ENCODE measurements around the gene ACP2. TPM values are rescaled to one million over a fixed set of nuclear protein-coding genes. Genes with fewer than 3 reads are reported as not detected.
A peak's percentile ranks its signal among the peaks of the same experiment; 100 is the strongest.

Gene ACP2
- total RNA-seq, 1 donor from 2014 or later: 33.8 TPM

- Mint-ChIP-seq H3K36me3 (ENCODE audit: low read depth) (peaks cover 33% of the 10 kb centered on the region), H3K9me3 (no peaks in the 10 kb centered on the region), H3K4me3 (no peak overlapping the region), H3K27me3 (ENCODE audit: insufficient read depth) (no peaks in the 10 kb centered on the region), H3K4me1 (ENCODE audit: low read depth) (peaks cover 26% of the 10 kb centered on the region), H3K27ac (no peak overlapping the region)
- intact Hi-C loops (cut with micrococcal nuclease): loop anchor here (5.0 kb wide), 1 partner anchor 572 kb away; the partner anchor contains the start of genes ARHGAP1 and ZNF408
- DNase-seq (ENCODE audit: low spot score): no peak
Observed at GRCh38 chr11:47274495-47275235, 26.1 kb upstream of the ACP2 start.

DNA sequence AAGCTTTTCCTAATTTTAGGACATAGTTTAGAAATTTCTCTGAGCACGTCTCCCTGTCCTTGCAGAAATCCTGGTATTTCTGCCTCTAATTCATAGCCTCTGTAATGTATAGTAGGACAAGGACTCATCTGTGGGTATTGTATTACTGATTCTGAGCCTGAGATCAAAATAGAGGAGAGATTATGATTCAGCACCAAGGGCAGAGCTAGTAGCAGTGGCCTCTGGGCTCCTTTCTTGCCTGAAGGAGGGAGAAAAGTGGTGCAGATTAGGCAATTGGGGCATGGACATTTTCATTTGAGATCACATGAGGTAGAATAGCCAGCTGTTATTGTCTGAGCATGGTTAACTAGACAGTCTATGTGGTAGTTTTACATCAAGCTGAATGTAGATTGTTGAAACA lies 24.1 kb upstream of the ACP2 start:
- no peak for DNase-seq (ENCODE audit: low spot score)
- Mint-ChIP-seq H3K27ac (peak overlapping the region; percentile 54), H3K4me1 (ENCODE audit: low read depth) (peaks cover 42% of the 10 kb centered on the region), H3K27me3 (ENCODE audit: insufficient read depth) (no peaks in the 10 kb centered on the region), H3K9me3 (no peaks in the 10 kb centered on the region), H3K36me3 (ENCODE audit: low read depth) (peaks cover 24% of the 10 kb centered on the region), H3K4me3 (no peak overlapping the region)
- intact Hi-C loops (cut with micrococcal nuclease): loop anchor here (5.0 kb wide), 1 partner anchor 570 kb away; the partner anchor contains the start of genes ARHGAP1 and ZNF408

DNA sequence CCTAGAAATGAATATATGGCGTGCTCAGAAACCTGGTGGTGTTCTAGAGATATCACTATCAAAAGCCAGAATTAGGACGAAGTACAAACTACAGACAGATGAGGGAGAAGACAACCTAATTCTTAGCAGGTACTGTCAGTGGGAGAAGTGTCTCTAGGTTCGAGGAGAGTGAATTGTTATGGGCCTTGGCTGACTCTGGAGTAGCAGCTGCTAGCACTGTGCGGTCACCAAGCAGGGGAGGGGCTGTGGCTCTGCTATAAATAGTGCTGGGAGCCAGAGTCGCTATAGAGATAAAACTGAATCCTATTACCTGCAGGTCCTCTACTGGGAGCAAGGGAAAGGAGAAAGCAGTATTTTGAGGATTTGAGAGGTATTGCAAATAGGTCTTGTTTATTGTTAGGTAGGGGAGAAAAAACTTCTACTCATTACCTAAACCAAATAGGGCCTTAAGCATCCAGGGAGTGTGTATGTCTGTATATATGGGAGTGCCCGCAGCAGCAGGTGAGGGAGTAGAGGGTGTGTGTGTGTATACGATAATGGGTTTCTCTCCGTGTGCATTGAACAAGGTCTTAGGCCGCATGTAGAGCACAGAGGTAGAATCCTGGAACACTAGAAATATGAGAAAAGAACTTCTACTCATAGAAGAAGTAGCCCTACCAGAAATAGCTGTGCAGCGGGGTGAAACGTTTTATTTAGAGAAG lies 23.5 kb upstream of the ACP2 start:
- Mint-ChIP-seq H3K4me1 (ENCODE audit: low read depth) (peaks cover 43% of the 10 kb centered on the region), H3K27me3 (ENCODE audit: insufficient read depth) (no peaks in the 10 kb centered on the region), H3K4me3 (peak overlapping the region; percentile 87), H3K27ac (no peak overlapping the region), H3K36me3 (ENCODE audit: low read depth) (peaks cover 24% of the 10 kb centered on the region), H3K9me3 (no peaks in the 10 kb centered on the region)
- DNase-seq (ENCODE audit: low spot score): no peak
- intact Hi-C loops (cut with micrococcal nuclease): loop anchor here (1.0 to 5.0 kb wide), 3 partner anchors 31 to 570 kb away; partner anchors contain the start of genes ARHGAP1, MTCH2 and ZNF408

- peaks cover 17% of the 10 kb centered on the region for H3K36me3 Mint-ChIP-seq (ENCODE audit: low read depth)
- intact Hi-C loops (cut with micrococcal nuclease): loop anchor here (1.0 to 5.0 kb wide), 3 partner anchors 31 to 569 kb away; partner anchors contain the start of genes ARHGAP1, MTCH2 and ZNF408
- H3K27me3 Mint-ChIP-seq (ENCODE audit: insufficient read depth): no peaks in the 10 kb centered on the region
- H3K4me3 Mint-ChIP-seq: peak overlapping the region; percentile 87
- no peak for DNase-seq (ENCODE audit: low spot score)
- peaks cover 43% of the 10 kb centered on the region for H3K4me1 Mint-ChIP-seq (ENCODE audit: low read depth)
- H3K9me3 Mint-ChIP-seq: no peaks in the 10 kb centered on the region
- peak overlapping the region; percentile 89 for H3K27ac Mint-ChIP-seq
Observed at GRCh38 chr11:47271328-47271727, 22.7 kb upstream of the ACP2 start.

- H3K36me3 Mint-ChIP-seq (ENCODE audit: low read depth): peaks cover 10% of the 10 kb centered on the region
- H3K27me3 Mint-ChIP-seq (ENCODE audit: insufficient read depth): no peaks in the 10 kb centered on the region
- DNase-seq (ENCODE audit: low spot score): peak; percentile 19
- no peaks in the 10 kb centered on the region for H3K9me3 Mint-ChIP-seq
- H3K4me3 Mint-ChIP-seq: peak overlapping the region; percentile 87
- intact Hi-C loops (cut with micrococcal nuclease): loop anchor here (1.0 to 5.0 kb wide), 3 partner anchors 32 to 568 kb away; partner anchors contain the start of genes ARHGAP1, MTCH2 and ZNF408
- peak overlapping the region; percentile 89 for H3K27ac Mint-ChIP-seq
- peaks cover 43% of the 10 kb centered on the region for H3K4me1 Mint-ChIP-seq (ENCODE audit: low read depth)
Observed at GRCh38 chr11:47270331-47271271, 22.0 kb upstream of the ACP2 start.

DNA sequence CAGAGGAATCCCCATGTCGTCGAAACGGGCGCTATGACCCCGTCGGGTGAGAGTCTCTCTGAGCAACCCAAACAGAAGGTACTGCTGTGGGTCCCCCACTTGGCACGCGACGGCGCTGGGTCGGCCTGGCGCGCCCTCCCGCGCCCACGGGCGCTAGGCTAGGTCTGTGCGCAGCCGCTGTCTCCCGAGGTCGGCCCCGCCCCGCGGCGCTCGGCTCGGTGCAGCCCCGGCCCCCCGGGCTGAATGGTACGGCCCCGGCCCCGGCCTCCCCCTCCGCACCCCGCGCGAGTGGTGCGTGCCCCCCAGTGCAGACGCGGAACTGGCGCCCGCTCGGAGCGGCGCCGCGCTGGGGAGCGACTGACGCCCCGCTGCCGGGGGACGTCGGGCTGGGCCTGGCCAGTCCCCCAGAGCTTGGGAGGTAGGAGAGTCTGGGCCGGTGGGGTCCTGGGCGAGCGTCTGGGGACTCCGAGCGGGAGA lies 21.3 kb upstream of the ACP2 start, which contains the start of gene MADD:
TSS of gene MADD (plus strand) at position 305 of the 477 bp plus-strand sequence.
- H3K4me1 Mint-ChIP-seq (ENCODE audit: low read depth): peaks cover 49% of the 10 kb centered on the region
- H3K4me3 Mint-ChIP-seq: peak within 1 kb of the TSS; percentile 87
- peak; percentile 84 for DNase-seq (ENCODE audit: low spot score)

DNA sequence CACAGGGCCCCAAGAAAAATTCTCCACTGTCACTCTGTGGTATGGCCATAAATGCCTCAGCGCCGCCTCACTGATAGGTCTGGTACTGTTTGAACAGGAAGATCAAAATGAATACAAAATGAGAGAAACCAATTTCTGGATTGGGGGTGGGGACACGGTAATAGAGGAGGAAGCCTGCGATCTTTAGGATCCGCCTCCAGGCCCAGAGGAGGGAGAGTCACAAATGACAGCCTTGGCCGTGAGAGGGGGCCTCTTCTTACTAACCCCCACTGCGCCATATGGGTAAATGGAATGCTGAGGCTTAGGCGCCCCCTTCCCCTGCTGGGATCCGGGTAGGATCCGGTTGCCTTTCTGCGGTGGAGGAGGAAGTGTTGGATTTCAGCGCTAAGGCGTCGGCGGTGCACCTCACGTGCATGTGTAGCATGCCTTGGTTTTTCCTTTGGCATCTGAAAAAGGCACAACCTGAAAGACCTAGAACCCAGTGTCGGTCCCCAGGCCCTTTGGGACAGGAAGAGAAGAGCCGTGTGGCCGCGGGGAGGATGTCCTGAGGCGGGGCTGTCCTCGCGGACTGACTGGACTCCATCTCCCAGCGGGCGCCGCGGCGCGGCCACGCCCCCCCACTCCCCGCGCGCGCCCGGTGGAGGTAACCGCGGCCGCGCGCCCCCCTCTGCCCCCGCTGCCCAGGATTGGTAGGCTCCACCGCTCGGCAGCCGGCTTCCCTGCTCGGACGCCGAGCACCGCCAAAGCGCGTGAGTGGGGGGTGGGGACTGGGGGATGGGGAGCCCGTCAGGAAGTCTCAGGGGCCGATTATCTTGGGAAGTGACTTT lies 20.6 kb upstream of the ACP2 start:
- intact Hi-C loops (cut with micrococcal nuclease): loop anchor here (1.0 to 5.0 kb wide), 12 partner anchors 21 to 1422 kb away; partner anchors contain the start of genes ACP2, CKAP5, CRY2 and FNBP4
- no peaks in the 10 kb centered on the region for H3K9me3 Mint-ChIP-seq
- H3K27me3 Mint-ChIP-seq (ENCODE audit: insufficient read depth): no peaks in the 10 kb centered on the region
- DNase-seq (ENCODE audit: low spot score): peak; percentile 73
- peaks cover 54% of the 10 kb centered on the region for H3K4me1 Mint-ChIP-seq (ENCODE audit: low read depth)
- peak overlapping the region; percentile 92 for H3K27ac Mint-ChIP-seq
- H3K4me3 Mint-ChIP-seq: peak overlapping the region; percentile 81
- peaks cover 5% of the 10 kb centered on the region for H3K36me3 Mint-ChIP-seq (ENCODE audit: low read depth)

More for the DNA sequence above, 21.3 kb upstream of the ACP2 start, which contains the start of gene MADD:
- Mint-ChIP-seq H3K27ac (peak within 1 kb of the TSS; percentile 92), H3K36me3 (ENCODE audit: low read depth) (peaks cover 9% of the 10 kb centered on the region), H3K9me3 (no peaks in the 10 kb centered on the region), H3K27me3 (ENCODE audit: insufficient read depth) (no peaks in the 10 kb centered on the region)
- intact Hi-C loops (cut with micrococcal nuclease): loop anchor here (1.0 to 5.0 kb wide), 14 partner anchors 22 to 1423 kb away; partner anchors contain the start of genes ACP2, ARHGAP1, CKAP5 and CRY2

DNA sequence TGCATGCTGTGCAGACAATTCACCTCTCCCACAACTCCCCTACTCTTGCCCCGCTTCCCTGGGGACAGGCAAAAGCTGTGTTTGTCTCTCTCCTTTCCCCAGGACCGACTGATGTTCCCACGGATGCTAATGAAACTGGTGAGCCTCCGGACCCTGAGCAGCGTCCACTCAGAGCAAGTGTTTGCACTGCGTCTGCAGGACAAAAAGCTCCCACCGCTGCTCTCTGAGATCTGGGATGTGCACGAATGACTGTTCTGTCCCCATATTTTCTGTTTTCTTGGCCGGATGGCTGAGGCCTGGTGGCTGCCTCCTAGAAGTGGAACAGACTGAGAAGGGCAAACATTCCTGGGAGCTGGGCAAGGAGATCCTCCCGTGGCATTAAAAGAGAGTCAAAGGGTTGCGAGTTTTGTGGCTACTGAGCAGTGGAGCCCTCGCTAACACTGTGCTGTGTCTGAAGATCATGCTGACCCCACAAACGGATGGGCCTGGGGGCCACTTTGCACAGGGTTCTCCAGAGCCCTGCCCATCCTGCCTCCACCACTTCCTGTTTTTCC lies 19.9 kb upstream of the ACP2 start:
- H3K4me3 Mint-ChIP-seq: peak overlapping the region; percentile 81
- H3K27ac Mint-ChIP-seq: peak overlapping the region; percentile 92
- H3K36me3 Mint-ChIP-seq (ENCODE audit: low read depth): peaks cover 3% of the 10 kb centered on the region
- intact Hi-C loops (cut with micrococcal nuclease): loop anchor here (1.0 to 5.0 kb wide), 12 partner anchors 20 to 1421 kb away; partner anchors contain the start of genes ACP2, CKAP5, CRY2 and FNBP4
- H3K9me3 Mint-ChIP-seq: no peaks in the 10 kb centered on the region
- H3K4me1 Mint-ChIP-seq (ENCODE audit: low read depth): peaks cover 55% of the 10 kb centered on the region
- no peaks in the 10 kb centered on the region for H3K27me3 Mint-ChIP-seq (ENCODE audit: insufficient read depth)
- DNase-seq (ENCODE audit: low spot score): no peak

DNA sequence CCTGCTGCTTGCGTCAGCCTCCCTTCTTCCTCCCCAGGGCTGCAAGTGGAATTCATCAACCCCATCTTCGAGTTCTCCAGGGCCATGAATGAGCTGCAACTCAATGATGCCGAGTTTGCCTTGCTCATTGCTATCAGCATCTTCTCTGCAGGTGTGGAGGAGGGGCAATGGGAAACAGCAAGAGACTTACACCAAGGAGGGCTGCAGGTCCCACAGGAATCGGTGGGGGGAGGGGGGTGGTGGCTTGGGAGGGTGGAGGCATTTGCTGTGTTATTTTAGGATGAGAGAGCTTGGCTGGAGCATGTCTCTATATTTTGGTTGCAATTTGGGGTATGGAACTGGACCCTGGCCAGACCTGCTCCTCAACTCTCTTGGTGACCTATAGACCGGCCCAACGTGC lies 19.3 kb upstream of the ACP2 start:
- no peaks in the 10 kb centered on the region for H3K27me3 Mint-ChIP-seq (ENCODE audit: insufficient read depth)
- H3K27ac Mint-ChIP-seq: peak overlapping the region; percentile 92
- no peak for DNase-seq (ENCODE audit: low spot score)
- H3K9me3 Mint-ChIP-seq: no peaks in the 10 kb centered on the region
- H3K4me1 Mint-ChIP-seq (ENCODE audit: low read depth): peaks cover 52% of the 10 kb centered on the region
- peaks cover 3% of the 10 kb centered on the region for H3K36me3 Mint-ChIP-seq (ENCODE audit: low read depth)
- intact Hi-C loops (cut with micrococcal nuclease): loop anchor here (2.0 to 5.0 kb wide), 5 partner anchors 33 to 1421 kb away; partner anchors contain the start of genes CKAP5, CRY2, PHF21A and SLC39A13
- no peak overlapping the region for H3K4me3 Mint-ChIP-seq

DNA sequence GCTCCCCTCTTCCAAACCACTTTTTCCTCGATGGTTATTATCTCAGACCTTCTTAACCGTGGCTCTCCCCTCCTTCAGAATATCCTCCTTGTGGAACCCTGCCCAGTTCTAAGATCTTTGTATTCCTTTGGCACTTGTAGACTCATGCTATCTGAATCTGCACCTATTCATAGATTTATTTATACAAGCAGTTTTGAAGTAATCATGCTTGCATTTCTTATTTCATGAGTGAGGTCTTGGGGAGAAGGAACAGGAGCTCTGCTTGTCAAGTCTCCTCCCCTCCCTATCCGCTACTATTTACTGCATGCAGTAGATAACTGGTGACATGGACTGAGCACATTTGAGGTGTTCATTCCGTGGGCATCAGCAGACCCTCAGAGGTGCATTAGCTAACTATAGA lies 15.9 kb upstream of the ACP2 start:
- intact Hi-C loops (cut with micrococcal nuclease): no loop called here
- H3K27ac Mint-ChIP-seq: peak overlapping the region; percentile 67

GRCh38 chr11:47264119-47264518 lies 15.5 kb upstream of the ACP2 start:
- Mint-ChIP-seq H3K9me3 (no peaks in the 10 kb centered on the region), H3K4me3 (no peak overlapping the region), H3K27ac (peak overlapping the region; percentile 38), H3K27me3 (ENCODE audit: insufficient read depth) (no peaks in the 10 kb centered on the region), H3K4me1 (ENCODE audit: low read depth) (peaks cover 37% of the 10 kb centered on the region), H3K36me3 (ENCODE audit: low read depth) (peaks cover 1% of the 10 kb centered on the region)
- DNase-seq (ENCODE audit: low spot score): no peak
- intact Hi-C loops (cut with micrococcal nuclease): no loop called here

More for the DNA sequence above, 15.9 kb upstream of the ACP2 start:
- Mint-ChIP-seq H3K27me3 (ENCODE audit: insufficient read depth) (no peaks in the 10 kb centered on the region), H3K36me3 (ENCODE audit: low read depth) (peaks cover 1% of the 10 kb centered on the region), H3K4me1 (ENCODE audit: low read depth) (peaks cover 35% of the 10 kb centered on the region), H3K4me3 (no peak overlapping the region), H3K9me3 (no peaks in the 10 kb centered on the region)
- no peak for DNase-seq (ENCODE audit: low spot score)
